A172 (cell line): ENCODE measurements around the gene PGGT1B. TPM values are rescaled to one million over a fixed set of nuclear protein-coding genes. Genes with fewer than 3 reads are reported as not detected.
A peak's percentile ranks its signal among the peaks of the same experiment; 100 is the strongest.

ENCODE experiments used
- DNase-seq: peaks from one replicate; pipeline ENCODE4 v3.0.0-alpha.2; 2015; ENCODE audit warnings: low spot score
- total RNA-seq: library from RNA; depleted of rRNA; stranded (reverse); fragments of >200 nt; shearing (Covaris generic); gene quantifications from 2 replicates; pipeline ENCODE4 v1.2.3, GENCODE V29; 2014; rRNA removed

The PGGT1B gene
- total RNA-seq, 1 experiment from 2014 or later = 11.9 TPM

DNA sequence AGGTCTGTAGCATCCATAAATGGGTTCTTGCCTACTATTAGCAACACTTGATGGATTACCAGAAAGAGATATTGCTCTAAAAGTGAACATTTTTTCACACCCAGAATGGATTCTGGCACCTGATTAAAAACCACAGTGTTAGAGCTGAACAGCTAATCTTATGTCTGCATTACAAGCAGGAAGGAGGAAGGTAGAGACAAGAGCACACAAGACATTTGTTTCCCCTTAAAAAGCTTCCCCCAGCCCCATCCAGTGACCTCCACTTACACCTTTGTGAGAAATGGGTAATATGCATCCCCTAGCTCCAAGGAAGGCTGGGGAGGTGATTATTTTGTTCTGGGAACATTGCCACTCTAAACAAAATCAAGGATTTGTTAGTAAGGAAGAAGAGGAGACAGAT is 80.9 kb downstream of the PGGT1B start:
- no peak for DNase-seq

DNA sequence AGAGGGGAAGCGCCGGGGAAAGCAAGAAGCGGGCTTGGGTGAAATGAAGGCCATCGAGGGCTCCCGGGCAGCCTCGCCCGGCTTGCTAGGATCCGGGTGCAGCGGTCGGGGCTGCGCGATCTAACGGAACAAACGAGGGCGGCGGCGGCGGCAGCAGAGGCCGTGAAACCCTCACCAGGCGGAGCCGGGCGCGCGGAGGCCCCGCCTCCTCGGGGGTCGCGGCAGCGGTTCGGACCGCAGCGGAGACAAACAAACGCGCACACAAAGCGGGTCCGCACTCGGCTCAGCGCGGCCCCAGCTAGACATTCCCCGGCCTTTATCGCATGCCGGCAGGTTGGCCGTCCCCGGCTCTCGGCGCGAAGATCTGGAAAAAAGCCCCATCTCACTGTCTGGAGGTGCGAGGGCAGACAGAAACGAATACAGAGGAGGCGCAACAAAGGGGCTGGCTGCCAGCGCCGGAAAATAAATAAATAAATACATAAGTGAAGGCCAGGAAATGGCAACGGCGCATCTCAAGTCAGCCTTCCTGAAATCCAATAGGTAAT is 82.4 kb downstream of the PGGT1B start:
- peak; percentile 39 for DNase-seq

DNA sequence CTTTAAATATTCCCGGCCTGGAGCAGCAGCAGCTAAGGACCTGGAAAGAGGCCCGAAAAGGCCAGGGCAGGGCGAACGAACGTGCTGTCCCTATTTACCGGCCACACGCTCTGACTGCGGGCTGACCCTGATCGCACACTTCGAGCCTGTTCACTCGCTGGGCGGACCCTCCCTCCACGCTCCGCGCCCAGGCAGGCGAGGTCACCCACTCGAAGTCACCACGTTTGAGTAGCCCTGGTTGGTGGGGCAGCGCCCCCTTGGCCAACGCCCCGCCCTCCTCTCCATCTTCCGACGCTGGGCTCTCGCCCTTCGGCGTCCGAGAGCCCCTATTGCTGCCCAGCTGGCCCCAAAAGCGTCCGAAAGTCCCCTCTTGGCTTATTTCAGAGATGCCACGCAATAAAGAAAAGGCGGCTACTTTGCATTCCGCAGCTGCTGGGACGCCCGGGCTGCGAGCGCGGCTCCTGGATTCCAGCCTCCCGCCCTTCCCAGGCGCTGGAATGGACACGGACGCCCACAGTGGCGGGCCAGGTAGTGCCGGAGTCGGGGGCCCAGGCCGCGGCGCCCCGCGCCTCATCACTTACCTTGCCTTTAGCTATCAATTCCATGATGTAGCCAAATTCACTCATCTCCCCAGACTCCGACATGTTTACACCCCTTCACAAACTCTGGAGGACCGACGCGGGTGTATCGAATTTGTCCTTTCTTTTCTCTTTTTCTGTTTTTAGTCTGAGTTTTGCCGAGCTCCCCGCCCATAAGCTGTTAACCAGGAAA is 83.1 kb downstream of the PGGT1B start:
- no peak for DNase-seq

DNA sequence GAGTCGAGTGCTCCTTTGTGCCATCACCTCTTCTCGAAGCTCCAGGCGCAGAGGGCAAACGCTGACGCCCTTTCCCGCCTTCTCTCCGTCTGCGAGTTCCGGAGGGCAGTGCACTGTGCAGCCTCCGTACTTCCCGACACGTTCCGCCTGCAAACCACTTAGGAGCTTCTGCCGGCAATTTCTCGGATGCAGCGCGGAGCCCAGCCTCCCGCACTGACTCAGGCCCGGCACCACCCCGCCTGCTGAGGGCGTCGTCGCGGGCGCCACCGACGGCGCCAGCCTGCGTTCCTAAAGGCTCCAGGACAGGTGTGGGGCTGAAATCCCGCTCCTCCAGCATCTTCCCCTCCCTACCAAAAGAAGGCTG is 83.7 kb downstream of the PGGT1B start:
- no peak for DNase-seq

DNA sequence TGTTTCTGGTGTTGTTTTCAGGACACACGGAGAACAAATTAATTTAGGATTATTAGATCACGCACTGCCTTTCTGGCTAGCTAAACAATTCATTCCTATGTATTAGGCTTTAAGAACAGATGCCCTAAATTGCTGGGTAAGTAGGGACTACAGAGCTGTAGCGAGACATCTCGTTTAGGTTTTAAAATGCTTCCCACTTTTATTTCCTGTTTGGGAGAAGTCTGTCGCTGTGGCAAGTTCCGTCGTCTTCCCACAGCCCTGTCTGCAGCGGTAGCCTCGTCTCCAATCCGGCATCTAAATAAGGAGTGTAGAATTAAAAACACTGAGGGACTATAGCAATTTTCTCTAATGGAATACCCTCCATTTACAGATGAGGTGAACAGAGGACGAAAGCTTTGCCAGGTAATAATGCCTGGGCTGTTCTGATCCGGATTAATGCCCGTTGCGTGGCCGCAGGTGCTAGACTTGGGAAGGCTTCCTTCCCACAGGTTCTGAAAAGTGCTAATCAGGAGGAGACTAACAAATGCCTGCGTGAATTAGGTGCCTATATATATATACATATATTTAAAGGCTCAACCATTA is 91.7 kb downstream of the PGGT1B start:
- peak; percentile 32 for DNase-seq

DNA sequence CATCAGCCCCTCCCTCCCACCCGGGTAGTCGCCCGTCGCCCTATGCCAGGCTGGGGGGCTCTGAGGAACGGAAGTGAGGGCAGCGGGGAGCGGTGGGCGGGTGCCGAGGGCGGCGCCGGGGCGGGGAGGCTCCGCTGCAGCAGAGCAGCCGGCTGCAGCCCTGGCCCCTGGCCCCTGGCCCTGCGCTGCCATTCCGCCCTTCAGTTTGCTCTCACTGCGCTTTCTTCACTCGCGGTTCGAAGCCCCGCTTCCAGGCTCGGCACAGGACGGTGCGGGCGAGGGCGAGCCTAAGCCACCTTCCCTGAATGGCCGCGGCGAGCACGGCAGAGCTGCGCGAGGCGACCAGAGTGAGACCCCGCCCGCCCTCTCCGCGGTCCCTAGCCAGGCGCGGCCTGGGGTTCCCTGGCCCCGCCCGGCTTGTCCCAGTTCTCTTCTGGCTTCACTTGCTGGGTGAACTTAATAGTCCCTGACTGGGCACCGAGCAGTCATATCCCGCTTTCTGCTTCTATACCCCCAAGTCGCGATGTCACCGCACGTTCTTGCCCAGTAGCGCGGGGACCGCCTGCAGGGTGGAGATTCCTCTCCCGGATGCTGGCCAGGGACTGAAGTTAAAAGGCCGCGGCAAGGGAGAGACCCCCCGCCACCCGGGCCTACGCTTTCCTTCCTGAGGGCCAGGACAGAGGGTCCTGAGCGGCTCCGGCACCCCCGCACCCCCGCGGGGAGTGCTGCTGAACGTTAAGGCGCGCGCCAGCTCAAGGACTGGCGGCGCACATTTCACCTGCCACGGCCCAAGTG is 92.3 kb downstream of the PGGT1B start:
- no peak for DNase-seq

DNA sequence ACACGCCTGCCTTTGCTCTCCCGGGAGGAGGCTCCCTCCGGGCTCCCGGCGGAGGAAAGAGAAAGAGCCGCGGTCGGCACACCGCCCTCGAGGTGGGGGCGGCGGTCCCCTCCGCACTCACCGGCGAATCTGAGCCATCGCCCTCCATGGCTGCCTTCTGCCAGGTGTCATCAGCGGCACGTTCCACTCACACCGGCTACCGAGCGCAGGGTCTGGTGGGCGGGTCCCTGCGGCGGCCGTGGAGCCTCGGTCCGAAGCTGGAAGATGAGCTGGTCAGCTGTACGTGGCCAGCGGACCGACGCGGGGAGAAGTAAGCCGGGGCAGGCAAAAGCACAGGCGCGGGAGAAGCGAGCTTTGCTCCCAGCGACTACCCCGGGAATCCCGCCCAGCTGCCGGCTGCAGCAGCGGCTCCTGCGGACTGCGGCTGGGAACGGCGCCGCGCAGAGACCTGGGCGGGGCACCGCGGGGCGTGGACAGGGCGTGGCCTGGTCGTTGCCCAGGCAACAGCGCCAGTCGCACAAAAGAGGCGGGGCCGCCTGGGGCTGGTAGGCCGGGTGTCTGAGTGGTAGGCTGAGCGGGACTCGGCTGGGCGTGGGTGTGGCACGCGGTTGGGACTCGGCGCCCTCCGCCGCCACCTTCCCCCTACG is 93.1 kb downstream of the PGGT1B start, which contains the start of gene TRIM36:
TRIM36 (minus strand) TSS at position 422 of the 647 bp plus-strand sequence; CDS start at position 148, 274 bp downstream.
- DNase-seq = peak; percentile 94

DNA sequence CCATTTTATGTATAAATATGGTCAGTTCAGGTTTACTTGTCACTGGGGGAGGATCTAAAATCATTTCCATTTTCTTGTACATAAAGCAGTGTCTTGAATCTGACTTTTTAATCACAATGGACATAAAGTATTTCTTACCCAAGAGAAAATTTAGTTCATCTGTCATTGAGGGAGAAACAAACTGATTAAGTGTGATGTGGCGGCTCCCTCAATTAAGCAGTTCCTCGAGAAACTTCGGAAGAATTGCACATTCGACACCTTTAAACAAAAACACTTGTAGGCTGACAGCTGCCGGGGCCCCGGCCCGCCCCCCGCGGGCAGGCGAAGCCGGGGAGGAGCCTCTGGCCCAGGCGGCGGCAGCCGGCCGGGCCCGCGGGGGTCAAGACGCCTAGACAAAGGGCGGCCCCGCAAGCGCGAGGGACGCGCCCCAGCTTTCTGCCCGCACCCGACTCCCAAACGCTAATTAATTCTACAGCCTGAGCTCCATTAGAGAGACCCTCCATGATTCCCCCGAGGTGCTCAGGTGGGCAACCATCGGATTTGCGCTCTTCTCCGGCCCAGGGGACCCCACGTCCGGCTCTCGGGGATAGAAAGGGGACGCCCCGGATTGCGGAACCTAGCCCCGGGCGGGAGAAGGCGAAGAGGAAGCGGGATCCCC is 93.7 kb downstream of the PGGT1B start:
- DNase-seq = peak; percentile 20

DNA sequence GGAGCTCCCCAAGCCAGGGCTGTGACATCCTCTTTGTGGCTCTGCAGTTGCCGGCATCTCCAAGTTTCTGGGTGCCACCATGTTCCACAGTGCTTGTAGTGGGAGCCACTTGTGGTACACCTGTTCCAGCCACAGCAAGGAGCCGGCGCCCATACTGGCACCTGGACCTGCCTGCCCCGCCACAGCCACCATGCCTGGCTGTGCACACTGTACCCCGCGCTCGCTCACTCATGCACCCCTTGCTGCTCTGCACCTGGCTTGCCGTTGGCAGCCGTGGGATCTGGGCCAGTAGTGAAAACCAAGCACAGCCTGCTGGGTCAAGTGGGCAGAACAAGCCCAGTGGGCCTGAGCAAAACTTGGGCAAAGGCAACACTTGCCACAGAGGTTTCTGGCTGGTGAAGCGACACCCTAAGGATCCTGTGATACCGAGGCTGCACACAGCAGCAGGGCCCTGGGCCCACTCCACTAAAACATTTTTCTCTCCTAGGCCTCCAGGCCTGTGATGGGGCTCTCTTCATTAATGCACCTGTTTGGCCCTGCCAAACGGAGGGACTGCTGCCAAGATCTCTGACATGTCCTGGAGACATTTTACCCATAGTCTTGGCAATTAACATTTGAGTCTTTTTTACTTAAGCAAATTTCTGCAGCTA is 95.8 kb downstream of the PGGT1B start:
- DNase-seq = no peak

DNA sequence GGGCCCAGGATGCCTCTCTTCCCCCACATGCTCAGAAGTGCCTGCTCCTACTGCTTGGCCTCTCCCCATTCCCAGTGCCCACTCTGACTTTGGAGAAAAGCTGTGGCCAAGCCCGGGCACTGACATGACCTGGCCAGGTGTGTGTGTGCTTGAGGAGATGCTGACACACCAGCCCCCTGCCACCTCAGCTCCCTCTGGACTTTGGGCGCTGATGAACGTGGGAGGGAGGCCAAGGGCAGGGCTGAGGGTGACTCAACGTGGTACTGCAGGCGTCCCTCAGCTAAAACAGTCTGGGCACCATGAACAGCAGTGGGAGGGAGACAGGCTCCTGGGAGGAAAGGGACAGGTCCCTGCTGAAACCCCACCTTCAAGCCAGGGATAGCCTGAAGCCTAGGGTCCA is 96.9 kb downstream of the PGGT1B start:
- no peak for DNase-seq

DNA sequence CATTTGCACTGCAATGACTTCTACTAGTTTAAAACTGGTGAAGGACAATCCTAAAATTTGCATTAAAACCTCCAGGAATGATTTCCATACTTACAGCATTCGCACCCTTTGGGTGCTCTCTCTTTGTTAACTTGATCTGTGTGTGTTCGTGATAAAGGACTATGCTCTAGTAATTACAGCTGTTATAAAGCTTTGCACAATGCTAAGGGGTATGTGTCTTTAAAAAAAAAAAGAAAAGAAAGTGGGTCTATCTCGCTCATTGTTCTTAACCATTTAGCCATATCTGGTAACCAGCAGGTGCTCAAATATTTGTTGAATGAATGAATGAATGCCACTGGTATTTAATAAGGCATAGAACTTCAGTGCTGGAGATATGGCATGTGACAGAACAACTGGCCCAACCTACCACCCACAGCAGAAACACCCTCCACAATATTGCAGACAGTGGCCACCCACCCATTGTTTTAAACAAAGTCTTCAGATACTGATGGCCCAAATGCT is 101.7 kb downstream of the PGGT1B start:
- DNase-seq = no peak

Other genes starting within 250 kb of the PGGT1B start
- 11.3 and 18.9 TPM in 2 replicates for gene TRIM36, start 93.0 kb downstream of the PGGT1B start, total RNA-seq
- 18.0 and 23.3 TPM in 2 replicates for gene CCDC112, start 33.8 kb upstream of the PGGT1B start, total RNA-seq